Astrocyte (in vitro differentiated cells and primary cell): ENCODE results near the gene MAML2. TPM values are rescaled to one million over a fixed set of nuclear protein-coding genes. Genes with fewer than 3 reads are reported as not detected.
A peak's percentile ranks its signal among the peaks of the same experiment; 100 is the strongest.

Source experiments
- DNase-seq: peaks from one replicate; pipeline ENCODE4 v3.0.0-alpha.2; 2010; ENCODE audit warnings: low read depth
- FAIRE-seq: peaks from 2 replicates; lab custom pipeline; 2011; peaks lifted over from hg19 to GRCh38; lab: Jason Lieb, UNC
- H2AFZ ChIP-seq: 2 replicates; pipeline ENCODE4 v1.6.0; 2012; ENCODE audit warnings: low read depth, low read length, inconsistent platforms
- H3K27ac ChIP-seq: 2 replicates; pipeline ENCODE4 v1.5.1; 2011; ENCODE audit warnings: low read depth, low read length, inconsistent platforms
- H3K27me3 ChIP-seq: 2 replicates; pipeline ENCODE4 v1.6.0; 2011; ENCODE audit warnings: low read length, inconsistent platforms; ENCODE audit not compliant: insufficient read depth
- H3K36me3 ChIP-seq: 2 replicates; pipeline ENCODE4 v1.5.1; 2011; ENCODE audit warnings: low read length, inconsistent platforms; ENCODE audit not compliant: insufficient read depth
- H3K4me1 ChIP-seq: 2 replicates; pipeline ENCODE4 v1.5.1; 2011; ENCODE audit warnings: low read length, inconsistent platforms; ENCODE audit not compliant: insufficient read depth
- H3K4me2 ChIP-seq: 2 replicates; pipeline ENCODE4 v1.6.0; 2012; ENCODE audit warnings: low read length, inconsistent platforms
- H3K4me3 ChIP-seq: 2 replicates; pipeline ENCODE4 v1.5.1; 2011; ENCODE audit warnings: low read depth, mild to moderate bottlenecking, low read length, inconsistent platforms; ENCODE audit not compliant: insufficient read depth
- H3K79me2 ChIP-seq: 2 replicates; pipeline ENCODE4 v1.6.0; 2012; ENCODE audit warnings: mild to moderate bottlenecking, low read length, inconsistent platforms; ENCODE audit not compliant: insufficient read depth
- H3K9ac ChIP-seq: 2 replicates; pipeline ENCODE4 v1.6.0; 2012; ENCODE audit warnings: mild to moderate bottlenecking, low read length, inconsistent platforms
- H3K9me3 ChIP-seq: 2 replicates; pipeline ENCODE4 v1.5.1; 2012; ENCODE audit warnings: low read depth, mild to moderate bottlenecking, low read length, inconsistent platforms; ENCODE audit not compliant: insufficient read depth
- H4K20me1 ChIP-seq: 2 replicates; pipeline ENCODE4 v1.6.0; 2012; ENCODE audit warnings: low read length, inconsistent platforms; ENCODE audit not compliant: insufficient read depth
- H3K27ac Mint-ChIP-seq: one replicate; pipeline ENCODE4 v1.8.0; 2021; ENCODE audit warnings: mild to moderate bottlenecking, mixed read lengths; ENCODE audit not compliant: unreplicated experiment
- H3K27me3 Mint-ChIP-seq: one replicate; pipeline ENCODE4 v1.8.0; 2021; ENCODE audit warnings: low read depth, mixed read lengths; ENCODE audit not compliant: unreplicated experiment
- H3K36me3 Mint-ChIP-seq: one replicate; pipeline ENCODE4 v1.8.0; 2021; ENCODE audit warnings: low read depth, mixed read lengths; ENCODE audit not compliant: unreplicated experiment
- H3K4me1 Mint-ChIP-seq: one replicate; pipeline ENCODE4 v1.8.0; 2021; ENCODE audit warnings: low read depth, mixed read lengths; ENCODE audit not compliant: unreplicated experiment
- H3K4me3 Mint-ChIP-seq: one replicate; pipeline ENCODE4 v1.8.0; 2021; ENCODE audit warnings: mild to moderate bottlenecking, moderate library complexity, mixed read lengths; ENCODE audit not compliant: unreplicated experiment
- H3K9me3 Mint-ChIP-seq: one replicate; pipeline ENCODE4 v1.8.0; 2021; ENCODE audit warnings: mild to moderate bottlenecking, mixed read lengths; ENCODE audit not compliant: unreplicated experiment
- CTCF ChIP-seq: IDR thresholded peaks from 2 replicates; pipeline ENCODE4 v1.5.1; 2011; ENCODE audit warnings: low read depth, mild to moderate bottlenecking, inconsistent platforms, low read length, moderate library complexity; ENCODE audit not compliant: insufficient read depth
- EZH2 ChIP-seq: IDR thresholded peaks from 2 replicates; pipeline ENCODE4 v1.6.1; 2012; ENCODE audit warnings: mild to moderate bottlenecking, low read length, inconsistent platforms; ENCODE audit not compliant: insufficient read depth
- total RNA-seq: library from RNA; stranded (reverse); gene quantifications from 2 replicates; pipeline ENCODE4 v1.2.1, GENCODE V29; 2021

MAML2 gene
- total RNA-seq, 1 donor from 2014 or later = 27.4 TPM

- Histone ChIP-seq H3K27ac (peak overlapping the region; percentile 2), H4K20me1 (peaks cover 7% of the 10 kb centered on the region), H2AFZ (no peak overlapping the region), H3K9me3 (no peaks in the 10 kb centered on the region), H3K79me2 (peaks cover 57% of the 10 kb centered on the region), H3K27me3 (no peaks in the 10 kb centered on the region), H3K4me2 (no peak overlapping the region), H3K9ac (no peak overlapping the region), H3K4me3 (no peak overlapping the region), H3K36me3 (no peaks in the 10 kb centered on the region), H3K4me1 (peaks cover 11% of the 10 kb centered on the region)
- TF ChIP-seq CTCF = no peak
- TF ChIP-seq EZH2 = no peak
- Mint-ChIP-seq H3K4me1 (peaks cover 45% of the 10 kb centered on the region), H3K36me3 (peaks cover 6% of the 10 kb centered on the region), H3K4me3 (no peak overlapping the region), H3K27me3 (no peaks in the 10 kb centered on the region), H3K27ac (peak overlapping the region; percentile 93), H3K9me3 (peaks cover 2% of the 10 kb centered on the region)
- no peak for FAIRE-seq
- DNase-seq = peak; percentile 59
Measured at GRCh38 chr11:96275801-96276594, 67.0 kb downstream of the MAML2 start.

GRCh38 chr11:96273507-96273906, 69.5 kb downstream of the MAML2 start:
- peaks cover 2% of the 10 kb centered on the region for H3K9me3 Mint-ChIP-seq
- no peak for FAIRE-seq
- H3K4me1 Mint-ChIP-seq = peaks cover 29% of the 10 kb centered on the region
- H3K27ac ChIP-seq = no peak overlapping the region
- H3K27ac Mint-ChIP-seq = no peak overlapping the region
- H3K9ac ChIP-seq = no peak overlapping the region
- H3K36me3 Mint-ChIP-seq = peaks cover 10% of the 10 kb centered on the region
- H2AFZ ChIP-seq = no peak overlapping the region
- H3K79me2 ChIP-seq = peaks cover 45% of the 10 kb centered on the region
- no peaks in the 10 kb centered on the region for H3K4me1 ChIP-seq
- no peaks in the 10 kb centered on the region for H3K27me3 Mint-ChIP-seq
- H3K4me3 Mint-ChIP-seq = no peak overlapping the region
- H3K4me2 ChIP-seq = no peak overlapping the region
- H3K27me3 ChIP-seq = no peaks in the 10 kb centered on the region
- no peak overlapping the region for H3K4me3 ChIP-seq
- no peak for TF ChIP-seq CTCF
- TF ChIP-seq EZH2 = no peak
- no peaks in the 10 kb centered on the region for H3K9me3 ChIP-seq
- peaks cover 4% of the 10 kb centered on the region for H4K20me1 ChIP-seq
- DNase-seq = no peak
- no peaks in the 10 kb centered on the region for H3K36me3 ChIP-seq
